HCT116 (cell line): ENCODE results near the gene CHMP1B. TPM values are rescaled to one million over a fixed set of nuclear protein-coding genes. Genes with fewer than 3 reads are reported as not detected.

Experiments
- ATAC-seq: fragments of 200-7000 bp; cut with Tn5 transposase; 2 replicates; pipeline ENCODE4 v1.9.1; 2020; ENCODE audit warnings: mild to moderate bottlenecking, moderate library complexity
- BruUV-seq: library from RNA; stranded (reverse); fragments of 400-500 nt; replicated peaks from 2 replicates; lab custom pipeline; 2021; lab: Mats Ljungman, UMichigan
- CTCF ChIA-PET: fragments of 300-600 bp; sonication (Branson Sonifier 250); formaldehyde crosslinking; loops from one replicate; lab custom pipeline; 2021; ENCODE audit warnings: antibody characterized with exemption; lab: Charles Lee
- POLR2A ChIA-PET: fragments of 300-600, 350-600 bp; sonication (Branson Sonifier 250); formaldehyde crosslinking; loops from one replicate; lab custom pipeline; 2021; ENCODE audit warnings: antibody characterized with exemption; lab: Charles Lee
- RAD21 ChIA-PET, 2 experiments: fragments of 300-600 bp; sonication (Branson Sonifier 250); formaldehyde crosslinking; loops; one replicate each; lab custom pipeline; 2023; ENCODE audit warnings: low total read pairs in 2 of 2; ENCODE audit not compliant: uncharacterized antibody in 2 of 2, unreplicated experiment in 2 of 2, low non-redundant PET in 1 of 2; lab: Charles Lee
- DNase-seq: peaks from one replicate; pipeline ENCODE4 v3.0.0-alpha.2; 2010; ENCODE audit warnings: low read depth, low spot score
- H2AFZ ChIP-seq: fragments of 200-600 bp; shearing (Covaris generic), sonication (generic); 2 replicates; pipeline ENCODE4 v1.6.1; 2017; ENCODE audit warnings: low read depth, mixed run types, mixed read lengths, antibody characterized with exemption, low read length; ENCODE audit not compliant: poor library complexity, severe bottlenecking
- H3K27ac ChIP-seq: 2 replicates; pipeline ENCODE4 v1.5.1; 2012; ENCODE audit warnings: low read depth, low read length
- H3K27me3 ChIP-seq: fragments of 200-600 bp; sonication (generic); 2 replicates; pipeline ENCODE4 v1.6.1; 2016; ENCODE audit warnings: mixed run types, low read length, mixed read lengths; ENCODE audit not compliant: insufficient read depth
- H3K36me3 ChIP-seq, 2 experiments: fragments of 200-500 bp in 1 of 2; fragments of 200-600 bp in 1 of 2; sonication (Bioruptor generic) in 1 of 2; sonication (generic) in 1 of 2; 2 replicates each; pipeline versions ENCODE4 v1.5.1 to v1.6.1; 2014 to 2016; ENCODE audit warnings: low read length in 2 of 2, inconsistent platforms in 1 of 2, mixed read lengths in 1 of 2, mixed run types in 1 of 2; ENCODE audit not compliant: insufficient read depth in 2 of 2, control insufficient read depth in 1 of 2
- H3K4me1 ChIP-seq, 2 experiments: fragments of 200-600 bp in 1 of 2; sonication (generic) in 1 of 2; 2 replicates each; pipeline versions ENCODE4 v1.5.1 to v1.6.1; 2012 to 2017; ENCODE audit warnings: low read length in 2 of 2, inconsistent platforms in 1 of 2, mild to moderate bottlenecking in 1 of 2, mixed read lengths in 1 of 2, mixed run types in 1 of 2, moderate library complexity in 1 of 2; ENCODE audit not compliant: insufficient read depth in 2 of 2, control insufficient read depth in 1 of 2
- H3K4me2 ChIP-seq: fragments of 200-600 bp; sonication (generic); 2 replicates; pipeline ENCODE4 v1.6.1; 2017; ENCODE audit warnings: mixed run types, low read length, mixed read lengths
- H3K4me3 ChIP-seq, 2 experiments: fragments of 200-600 bp in 1 of 2; sonication (generic) in 1 of 2; replicated peaks in 1 of 2; 2 replicates each; pipeline ENCODE4 v1.5.1; 2011 to 2016; ENCODE audit warnings: low read length in 2 of 2, control low read depth in 1 of 2, low read depth in 1 of 2, mild to moderate bottlenecking in 1 of 2, mixed read lengths in 1 of 2, mixed run types in 1 of 2
- H3K79me2 ChIP-seq: fragments of 200-600 bp; sonication (generic); 2 replicates; pipeline ENCODE4 v1.6.1; 2017; ENCODE audit warnings: mild to moderate bottlenecking, mixed run types, low read length, moderate library complexity, mixed read lengths; ENCODE audit not compliant: insufficient read depth
- H3K9ac ChIP-seq: fragments of 200-600 bp; sonication (generic); 2 replicates; pipeline ENCODE4 v1.6.1; 2016; ENCODE audit warnings: low read length, mixed read lengths
- H3K9me2 ChIP-seq: fragments of 200-600 bp; sonication (generic), shearing (Covaris generic); 2 replicates; pipeline ENCODE4 v1.6.1; 2017; ENCODE audit warnings: mixed run types, mild to moderate bottlenecking, moderate library complexity; ENCODE audit not compliant: insufficient read depth
- H3K9me3 ChIP-seq, 2 experiments: fragments of 200-500 bp in 1 of 2; fragments of 200-600 bp in 1 of 2; sonication (Bioruptor generic) in 1 of 2; sonication (generic) in 1 of 2; 2 replicates each; pipeline ENCODE4 v1.6.1; 2014 to 2017; ENCODE audit warnings: low read length in 2 of 2, mixed read lengths in 2 of 2, inconsistent platforms in 1 of 2, low read depth in 1 of 2, mild to moderate bottlenecking in 1 of 2, mixed run types in 1 of 2, moderate library complexity in 1 of 2; ENCODE audit not compliant: control insufficient read depth in 1 of 2, insufficient read depth in 1 of 2
- H4K20me1 ChIP-seq: fragments of 200-600 bp; sonication (generic), shearing (Covaris generic); 2 replicates; pipeline ENCODE4 v1.6.1; 2017; ENCODE audit warnings: mixed run types, mild to moderate bottlenecking, moderate library complexity; ENCODE audit not compliant: insufficient read depth
- CEBPB ChIP-seq: IDR thresholded peaks from 2 replicates; pipeline ENCODE4 v1.6.1; 2012; ENCODE audit warnings: low read depth
- ELF1 ChIP-seq: IDR thresholded peaks from 2 replicates; pipeline ENCODE4 v1.6.1; 2012; ENCODE audit warnings: low read depth, borderline replicate concordance
- FOSL1 ChIP-seq: IDR thresholded peaks from 2 replicates; pipeline ENCODE4 v1.6.1; 2012; ENCODE audit warnings: low read depth
- POLR2A ChIP-seq: IDR thresholded peaks from 2 replicates; pipeline ENCODE4 v1.7.0; 2011; ENCODE audit warnings: borderline replicate concordance; ENCODE audit not compliant: insufficient read depth, insufficient read length; ENCODE audit errors: extremely low read depth
- ZFX ChIP-seq: fragments of 450-650 bp; IDR thresholded peaks from 2 replicates; pipeline ENCODE4 v1.6.1; 2017
- intact Hi-C: fragments of 100-400 bp; cut with micrococcal nuclease; formaldehyde crosslinking; loops from 2 replicates; pipeline ENCODE4 v1.10.0; 2022
- total RNA-seq: library from RNA; stranded (reverse); gene quantifications from one replicate; pipeline ENCODE4 v1.2.1, GENCODE V29; 2021; ENCODE audit not compliant: unreplicated experiment
- TF ChIP-seq, protein P1 (sequence below): IDR thresholded peaks from 2 replicates; pipeline ENCODE4 v1.6.1; 2011; ENCODE audit warnings: mild to moderate bottlenecking, low read length, moderate library complexity; ENCODE audit not compliant: insufficient replicate concordance; ENCODE audit errors: extremely low read depth

The CHMP1B gene
- total RNA-seq, 1 experiment from 2014 or later, result 30.3 TPM

DNA sequence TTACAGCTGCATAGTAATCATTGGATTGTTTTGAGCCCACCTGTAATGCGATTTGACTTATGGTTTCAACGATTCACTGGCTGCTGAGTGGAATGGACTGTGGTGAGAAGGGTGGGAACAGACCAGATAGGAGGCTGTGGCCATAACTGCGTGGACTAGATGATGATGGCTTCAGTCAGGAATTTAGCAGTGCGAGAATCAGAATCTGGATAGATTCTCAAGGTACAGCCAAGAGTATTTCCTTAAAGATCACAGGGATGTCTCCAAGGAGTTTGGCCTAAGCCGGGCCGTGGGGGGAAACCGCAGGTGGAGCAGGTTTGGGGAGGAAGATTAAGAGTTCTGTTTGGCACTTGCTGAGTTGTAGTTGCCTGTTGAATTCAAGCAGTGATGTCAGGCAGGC is 44.0 kb upstream of the CHMP1B start:
- POLR2A ChIA-PET, result no interaction called here
- ATAC-seq, result peak; percentile 33
- Histone ChIP-seq H3K9me3 (no peaks in the 10 kb centered on the region), H2AFZ (peak overlapping the region; percentile 30), H3K4me1 (peaks cover 29 to 30% of the 10 kb centered on the region in 2 experiments), H3K9me2 (no peaks in the 10 kb centered on the region), H3K27ac (0 out of 2 replicates have a peak overlapping the region, but pooled peaks have one; percentile 39), H3K36me3 (no peaks in the 10 kb centered on the region), H3K9ac (no peak overlapping the region), H3K27me3 (no peaks in the 10 kb centered on the region), H3K79me2 (no peaks in the 10 kb centered on the region), H3K4me3 (peak overlapping the region in 1 of 2 experiments; percentile 30; a peak in 2 of 4 replicates), H4K20me1 (no peaks in the 10 kb centered on the region), H3K4me2 (peak overlapping the region; percentile 63)
- RAD21 ChIA-PET, result no interaction called here
- TF ChIP-seq ELF1 (no peak), CEBPB (0 out of 2 replicates have a peak, but pooled peaks have one; percentile 3), POLR2A (no peak), FOSL1 (no peak), ZFX (peak; percentile 25; the same call in 1 of the 2 replicates)
- TF ChIP-seq, protein P1, sequence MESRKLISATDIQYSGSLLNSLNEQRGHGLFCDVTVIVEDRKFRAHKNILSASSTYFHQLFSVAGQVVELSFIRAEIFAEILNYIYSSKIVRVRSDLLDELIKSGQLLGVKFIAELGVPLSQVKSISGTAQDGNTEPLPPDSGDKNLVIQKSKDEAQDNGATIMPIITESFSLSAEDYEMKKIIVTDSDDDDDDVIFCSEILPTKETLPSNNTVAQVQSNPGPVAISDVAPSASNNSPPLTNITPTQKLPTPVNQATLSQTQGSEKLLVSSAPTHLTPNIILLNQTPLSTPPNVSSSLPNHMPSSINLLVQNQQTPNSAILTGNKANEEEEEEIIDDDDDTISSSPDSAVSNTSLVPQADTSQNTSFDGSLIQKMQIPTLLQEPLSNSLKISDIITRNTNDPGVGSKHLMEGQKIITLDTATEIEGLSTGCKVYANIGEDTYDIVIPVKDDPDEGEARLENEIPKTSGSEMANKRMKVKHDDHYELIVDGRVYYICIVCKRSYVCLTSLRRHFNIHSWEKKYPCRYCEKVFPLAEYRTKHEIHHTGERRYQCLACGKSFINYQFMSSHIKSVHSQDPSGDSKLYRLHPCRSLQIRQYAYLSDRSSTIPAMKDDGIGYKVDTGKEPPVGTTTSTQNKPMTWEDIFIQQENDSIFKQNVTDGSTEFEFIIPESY, result no peak
- no peak for DNase-seq
- intact Hi-C loops, result no loop called here
- no TSS peak for BruUV-seq
- CTCF ChIA-PET, result interaction anchor here (1.3 kb wide), 1 partner anchor 151 kb away, joined by 3 read pairs; no protein-coding TSS in a partner anchor
